ENCODE results near the gene PSMA7.

Gene PSMA7

GRCh38 chr20:62101078-62101477 is 42.1 kb downstream of the PSMA7 start:
- TF ChIP-seq CTCF (conservative IDR thresholded peaks at IDR 0.05; ENCODE audit: low read length) (no peak), EZH2phosphoT487 (IDR thresholded peaks at IDR 0.05; ENCODE audit: borderline replicate concordance) (no peak)
- no peaks in the 10 kb centered on the region for H3F3A ChIP-seq (ENCODE audit: low read depth)
- no peak overlapping the region for H3K4me3 ChIP-seq (ENCODE audit: low read length, poor library complexity, severe bottlenecking)
- no peaks in the 10 kb centered on the region for H3K36me3 ChIP-seq (ENCODE audit: insufficient read depth, low read length)
- H3K79me2 ChIP-seq (ENCODE audit: insufficient read depth, low read length) = no peaks in the 10 kb centered on the region
- peaks cover 6% of the 10 kb centered on the region; the same call in 1 of the 2 replicates for H3K9me3 ChIP-seq (ENCODE audit: insufficient read depth, low read depth, low read length)
- no peak overlapping the region for H3K9ac ChIP-seq (ENCODE audit: low read depth, low read length, poor library complexity, severe bottlenecking)
- no peaks in the 10 kb centered on the region for H3K27me3 ChIP-seq (ENCODE audit: insufficient read depth, low read length, poor library complexity, severe bottlenecking)
- H3K4me1 ChIP-seq (ENCODE audit: insufficient read depth, low read length, poor library complexity, severe bottlenecking) = no peaks in the 10 kb centered on the region
- H2AFZ ChIP-seq (ENCODE audit: low read length) = no peak overlapping the region
- no peak overlapping the region for H3K4me2 ChIP-seq (ENCODE audit: low read depth, low read length, poor library complexity, severe bottlenecking)
- H3K9me2 ChIP-seq (replicated peaks; ENCODE audit: low read depth, low read length) = no peaks in the 10 kb centered on the region
- no peaks in the 10 kb centered on the region for H4K20me1 ChIP-seq (ENCODE audit: insufficient read depth, low read length, poor library complexity, severe bottlenecking)

GRCh38 chr20:62097881-62098407 is 45.2 kb downstream of the PSMA7 start:
- no peaks in the 10 kb centered on the region for H3K9me2 ChIP-seq (replicated peaks; ENCODE audit: low read depth, low read length)
- H3K9me3 ChIP-seq (ENCODE audit: insufficient read depth, low read depth, low read length) = peaks cover 3% of the 10 kb centered on the region; the same call in 1 of the 2 replicates
- no peaks in the 10 kb centered on the region for H3K27me3 ChIP-seq (ENCODE audit: insufficient read depth, low read length, poor library complexity, severe bottlenecking)
- H3K79me2 ChIP-seq (ENCODE audit: insufficient read depth, low read length) = no peaks in the 10 kb centered on the region
- H3K4me3 ChIP-seq (ENCODE audit: low read length, poor library complexity, severe bottlenecking) = no peak overlapping the region
- H3K4me1 ChIP-seq (ENCODE audit: insufficient read depth, low read length, poor library complexity, severe bottlenecking) = no peaks in the 10 kb centered on the region
- H3K4me2 ChIP-seq (ENCODE audit: low read depth, low read length, poor library complexity, severe bottlenecking) = no peak overlapping the region
- H3K36me3 ChIP-seq (ENCODE audit: insufficient read depth, low read length) = no peaks in the 10 kb centered on the region
- H3K9ac ChIP-seq (ENCODE audit: low read depth, low read length, poor library complexity, severe bottlenecking) = no peak overlapping the region
- H3F3A ChIP-seq (ENCODE audit: low read depth) = no peaks in the 10 kb centered on the region
- H4K20me1 ChIP-seq (ENCODE audit: insufficient read depth, low read length, poor library complexity, severe bottlenecking) = no peaks in the 10 kb centered on the region
- TF ChIP-seq CTCF (conservative IDR thresholded peaks at IDR 0.05; ENCODE audit: low read length) (no peak), EZH2phosphoT487 (IDR thresholded peaks at IDR 0.05; ENCODE audit: borderline replicate concordance) (no peak)
- no peak overlapping the region for H2AFZ ChIP-seq (ENCODE audit: low read length)

- Histone ChIP-seq H4K20me1 (ENCODE audit: insufficient read depth, low read length, poor library complexity, severe bottlenecking) (no peaks in the 10 kb centered on the region), H3F3A (ENCODE audit: low read depth) (no peaks in the 10 kb centered on the region), H3K4me1 (ENCODE audit: insufficient read depth, low read length, poor library complexity, severe bottlenecking) (no peaks in the 10 kb centered on the region), H3K27me3 (ENCODE audit: insufficient read depth, low read length, poor library complexity, severe bottlenecking) (no peaks in the 10 kb centered on the region), H3K9ac (ENCODE audit: low read depth, low read length, poor library complexity, severe bottlenecking) (no peak overlapping the region), H3K4me3 (ENCODE audit: low read length, poor library complexity, severe bottlenecking) (no peak overlapping the region), H3K79me2 (ENCODE audit: insufficient read depth, low read length) (no peaks in the 10 kb centered on the region), H3K4me2 (ENCODE audit: low read depth, low read length, poor library complexity, severe bottlenecking) (no peak overlapping the region), H3K36me3 (ENCODE audit: insufficient read depth, low read length) (no peaks in the 10 kb centered on the region), H3K9me2 (replicated peaks; ENCODE audit: low read depth, low read length) (no peaks in the 10 kb centered on the region), H3K9me3 (ENCODE audit: insufficient read depth, low read depth, low read length) (peaks cover 3% of the 10 kb centered on the region; the same call in 1 of the 2 replicates), H2AFZ (ENCODE audit: low read length) (no peak overlapping the region)
- TF ChIP-seq CTCF (conservative IDR thresholded peaks at IDR 0.05; ENCODE audit: low read length) (no peak), EZH2phosphoT487 (IDR thresholded peaks at IDR 0.05; ENCODE audit: borderline replicate concordance) (no peak)
Observed at GRCh38 chr20:62096421-62097380, 46.5 kb downstream of the PSMA7 start.

Data from Loucy (cell line).